ENCODE measurements around the gene CLDN24. TPM values are rescaled to one million over a fixed set of nuclear protein-coding genes. Genes with fewer than 3 reads are reported as not detected.
"Not testable (repeated sequence)": the region's sequence is repeated elsewhere in the genome, so short reads cannot be mapped to it uniquely, and the experiment has no call there.

CLDN24 gene
- total RNA-seq, 1 donor = not detected

- Histone ChIP-seq H3K79me2 (ENCODE audit: insufficient read depth, low read length) (no peaks in the 10 kb centered on the region), H3K27ac (ENCODE audit: low read depth, low read length) (no peak overlapping the region), H3K4me2 (ENCODE audit: insufficient read depth, low read length) (no peak overlapping the region), H2AFZ (ENCODE audit: low read length) (no peak overlapping the region), H4K20me1 (ENCODE audit: insufficient read depth, low read length) (no peaks in the 10 kb centered on the region), H3K36me3 (ENCODE audit: insufficient read depth, low read length) (no peaks in the 10 kb centered on the region), H3K4me1 (ENCODE audit: insufficient read depth, low read length) (peaks cover 7% of the 10 kb centered on the region), H3K4me3 (ENCODE audit: insufficient read depth, low read length) (no peak overlapping the region), H3K9me3 (ENCODE audit: low read depth, low read length) (no peaks in the 10 kb centered on the region), H3K27me3 (ENCODE audit: insufficient read depth, low read length) (no peaks in the 10 kb centered on the region)
- no peak for TF ChIP-seq CTCF (IDR thresholded peaks at IDR 0.05; ENCODE audit: extremely low read depth, low read depth, low read length)
- DNase-seq (ENCODE audit: insufficient read length, low spot score, missing footprints) = no peak
Measured at GRCh38 chr4:183326853-183327252, 4.6 kb upstream of the CLDN24 start.

GRCh38 chr4:183326387-183326786 lies 4.2 kb upstream of the CLDN24 start:
- not testable (repeated sequence) for H3K36me3 ChIP-seq (ENCODE audit: insufficient read depth, low read length); H3K4me1 ChIP-seq (ENCODE audit: insufficient read depth, low read length); H3K9me3 ChIP-seq (ENCODE audit: low read depth, low read length); H3K4me2 ChIP-seq (ENCODE audit: insufficient read depth, low read length); H3K4me3 ChIP-seq (ENCODE audit: insufficient read depth, low read length); H3K27ac ChIP-seq (ENCODE audit: low read depth, low read length); DNase-seq (ENCODE audit: insufficient read length, low spot score, missing footprints); H3K79me2 ChIP-seq (ENCODE audit: insufficient read depth, low read length); H2AFZ ChIP-seq (ENCODE audit: low read length); H4K20me1 ChIP-seq (ENCODE audit: insufficient read depth, low read length); H3K27me3 ChIP-seq (ENCODE audit: insufficient read depth, low read length)

GRCh38 chr4:183324619-183325018 lies 2.4 kb upstream of the CLDN24 start:
- Histone ChIP-seq H3K4me1 (ENCODE audit: insufficient read depth, low read length) (peaks cover 7% of the 10 kb centered on the region), H3K79me2 (ENCODE audit: insufficient read depth, low read length) (no peaks in the 10 kb centered on the region), H3K36me3 (ENCODE audit: insufficient read depth, low read length) (peaks cover 5% of the 10 kb centered on the region), H3K27ac (ENCODE audit: low read depth, low read length) (no peak overlapping the region), H3K27me3 (ENCODE audit: insufficient read depth, low read length) (no peaks in the 10 kb centered on the region), H3K4me2 (ENCODE audit: insufficient read depth, low read length) (no peak overlapping the region), H4K20me1 (ENCODE audit: insufficient read depth, low read length) (no peaks in the 10 kb centered on the region), H3K4me3 (ENCODE audit: insufficient read depth, low read length) (no peak overlapping the region), H3K9me3 (ENCODE audit: low read depth, low read length) (no peaks in the 10 kb centered on the region), H2AFZ (ENCODE audit: low read length) (no peak overlapping the region)
- no peak for DNase-seq (ENCODE audit: insufficient read length, low spot score, missing footprints)
- TF ChIP-seq CTCF (IDR thresholded peaks at IDR 0.05; ENCODE audit: extremely low read depth, low read depth, low read length) = no peak

GRCh38 chr4:183324056-183324455 lies 1.8 kb upstream of the CLDN24 start:
- not testable (repeated sequence) for H2AFZ ChIP-seq (ENCODE audit: low read length); H3K27ac ChIP-seq (ENCODE audit: low read depth, low read length); H3K36me3 ChIP-seq (ENCODE audit: insufficient read depth, low read length); H3K4me3 ChIP-seq (ENCODE audit: insufficient read depth, low read length); H3K9me3 ChIP-seq (ENCODE audit: low read depth, low read length); H3K27me3 ChIP-seq (ENCODE audit: insufficient read depth, low read length); DNase-seq (ENCODE audit: insufficient read length, low spot score, missing footprints); H3K79me2 ChIP-seq (ENCODE audit: insufficient read depth, low read length); H3K4me2 ChIP-seq (ENCODE audit: insufficient read depth, low read length); H4K20me1 ChIP-seq (ENCODE audit: insufficient read depth, low read length); H3K4me1 ChIP-seq (ENCODE audit: insufficient read depth, low read length)

- no peak for DNase-seq (ENCODE audit: insufficient read length, low spot score, missing footprints)
- Histone ChIP-seq H2AFZ (ENCODE audit: low read length) (no peak overlapping the region), H3K36me3 (ENCODE audit: insufficient read depth, low read length) (peaks cover 5% of the 10 kb centered on the region), H3K4me3 (ENCODE audit: insufficient read depth, low read length) (no peak overlapping the region), H3K9me3 (ENCODE audit: low read depth, low read length) (no peaks in the 10 kb centered on the region), H3K27ac (ENCODE audit: low read depth, low read length) (no peak overlapping the region), H3K4me2 (ENCODE audit: insufficient read depth, low read length) (no peak overlapping the region), H3K79me2 (ENCODE audit: insufficient read depth, low read length) (no peaks in the 10 kb centered on the region), H4K20me1 (ENCODE audit: insufficient read depth, low read length) (no peaks in the 10 kb centered on the region), H3K27me3 (ENCODE audit: insufficient read depth, low read length) (no peaks in the 10 kb centered on the region), H3K4me1 (ENCODE audit: insufficient read depth, low read length) (no peaks in the 10 kb centered on the region)
- no peak for TF ChIP-seq CTCF (IDR thresholded peaks at IDR 0.05; ENCODE audit: extremely low read depth, low read depth, low read length)
Measured at GRCh38 chr4:183323295-183323694, 1.1 kb upstream of the CLDN24 start.

Data from osteoblast (primary cell).